Trophoblast cell (in vitro differentiated cells and primary cell): ENCODE measurements around the gene ITGA8.
"Not testable (repeated sequence)": the region's sequence is repeated elsewhere in the genome, so short reads cannot be mapped to it uniquely, and the experiment has no call there.

Experiments
- DNase-seq, 2 donors: peaks; one replicate each; pipeline ENCODE4 v3.0.0-alpha.2; 2016
- H2AFZ ChIP-seq: 2 replicates; pipeline ENCODE4 v1.6.1; 2013; ENCODE audit warnings: low read length, moderate library complexity, mild to moderate bottlenecking; ENCODE audit not compliant: insufficient read depth, poor library complexity
- H2AK5ac ChIP-seq: 2 replicates; pipeline ENCODE4 v1.6.1; 2013; ENCODE audit warnings: mild to moderate bottlenecking, low read length
- H2BK120ac ChIP-seq: 2 replicates; pipeline ENCODE4 v1.6.1; 2013; ENCODE audit warnings: low read length, mild to moderate bottlenecking, moderate library complexity; ENCODE audit not compliant: insufficient read depth, poor library complexity
- H2BK12ac ChIP-seq: 2 replicates; pipeline ENCODE4 v1.6.1; 2013; ENCODE audit warnings: mild to moderate bottlenecking, low read length, moderate library complexity
- H2BK5ac ChIP-seq: 2 replicates; pipeline ENCODE4 v1.6.1; 2013; ENCODE audit warnings: low read length, low read depth, moderate library complexity, mild to moderate bottlenecking; ENCODE audit not compliant: poor library complexity
- H3K14ac ChIP-seq: 2 replicates; pipeline ENCODE4 v1.6.1; 2013; ENCODE audit warnings: mild to moderate bottlenecking, low read length
- H3K18ac ChIP-seq: 2 replicates; pipeline ENCODE4 v1.6.1; 2013; ENCODE audit warnings: mild to moderate bottlenecking, low read length
- H3K23ac ChIP-seq: 2 replicates; pipeline ENCODE4 v1.6.1; 2013; ENCODE audit warnings: low read length
- H3K27ac ChIP-seq: 2 replicates; pipeline ENCODE4 v1.5.1; 2013; ENCODE audit warnings: low read depth, mild to moderate bottlenecking, inconsistent platforms, low read length, moderate library complexity
- H3K27me3 ChIP-seq: 2 replicates; pipeline ENCODE4 v1.6.1; 2013; ENCODE audit warnings: inconsistent platforms, mild to moderate bottlenecking, low read length, moderate library complexity; ENCODE audit not compliant: insufficient read depth
- H3K36me3 ChIP-seq, 2 experiments: 1 replicate in 1 of 2; 2 replicates in 1 of 2; pipeline ENCODE4 v1.6.1; 2013; ENCODE audit warnings: low read length in 2 of 2, mild to moderate bottlenecking in 2 of 2, moderate library complexity in 1 of 2; ENCODE audit not compliant: insufficient read depth in 2 of 2, control insufficient read depth in 1 of 2
- H3K4ac ChIP-seq: 2 replicates; pipeline ENCODE4 v1.6.1; 2013; ENCODE audit warnings: low read depth, mild to moderate bottlenecking, low read length, moderate library complexity
- H3K4me1 ChIP-seq, 2 experiments: 1 replicate in 1 of 2; 2 replicates in 1 of 2; pipeline ENCODE4 v1.6.1; 2013; ENCODE audit warnings: low read length in 2 of 2, mild to moderate bottlenecking in 2 of 2, moderate library complexity in 1 of 2; ENCODE audit not compliant: insufficient read depth in 2 of 2, control insufficient read depth in 1 of 2
- H3K4me2 ChIP-seq: 2 replicates; pipeline ENCODE4 v1.6.1; 2013; ENCODE audit warnings: inconsistent platforms, mild to moderate bottlenecking, low read length, moderate library complexity
- H3K4me3 ChIP-seq: 2 replicates; pipeline ENCODE4 v1.5.1; 2013; ENCODE audit warnings: mild to moderate bottlenecking, low read depth, low read length, inconsistent platforms
- H3K79me1 ChIP-seq: one replicate; pipeline ENCODE4 v1.6.1; 2013; ENCODE audit warnings: low read length
- H3K79me2 ChIP-seq: 2 replicates; pipeline ENCODE4 v1.6.1; 2013; ENCODE audit warnings: low read length, mild to moderate bottlenecking; ENCODE audit not compliant: control insufficient read depth, insufficient read depth, poor library complexity
- H3K9ac ChIP-seq: 2 replicates; pipeline ENCODE4 v1.6.1; 2013; ENCODE audit warnings: mild to moderate bottlenecking, low read length
- H3K9me3 ChIP-seq: 2 replicates; pipeline ENCODE4 v1.6.1; 2013; ENCODE audit warnings: low read depth, mild to moderate bottlenecking, control low read depth, inconsistent platforms, low read length; ENCODE audit not compliant: insufficient read depth
- H4K12ac ChIP-seq: 2 replicates; pipeline ENCODE4 v1.6.1; 2013; ENCODE audit warnings: low read depth, mild to moderate bottlenecking, low read length, moderate library complexity
- H4K8ac ChIP-seq: 2 replicates; pipeline ENCODE4 v1.6.1; 2013; ENCODE audit warnings: low read depth, mild to moderate bottlenecking, low read length, moderate library complexity
- H4K91ac ChIP-seq: one replicate; pipeline ENCODE4 v1.6.1; 2013; ENCODE audit warnings: low read depth, mild to moderate bottlenecking, low read length, moderate library complexity
- WGBS: extraction: QIAGEN DNeasy Blood & Tissue Kit; methylation state at CpG from one replicate; pipeline ENCODE4 v1.1.7; 2013; ENCODE audit warnings: missing lambda C conversion rate; ENCODE audit not compliant: insufficient read length, insufficient coverage; ENCODE audit errors: extremely low coverage; 5-methylcytosine and 5-hydroxymethylcytosine counted together

The ITGA8 gene

DNA sequence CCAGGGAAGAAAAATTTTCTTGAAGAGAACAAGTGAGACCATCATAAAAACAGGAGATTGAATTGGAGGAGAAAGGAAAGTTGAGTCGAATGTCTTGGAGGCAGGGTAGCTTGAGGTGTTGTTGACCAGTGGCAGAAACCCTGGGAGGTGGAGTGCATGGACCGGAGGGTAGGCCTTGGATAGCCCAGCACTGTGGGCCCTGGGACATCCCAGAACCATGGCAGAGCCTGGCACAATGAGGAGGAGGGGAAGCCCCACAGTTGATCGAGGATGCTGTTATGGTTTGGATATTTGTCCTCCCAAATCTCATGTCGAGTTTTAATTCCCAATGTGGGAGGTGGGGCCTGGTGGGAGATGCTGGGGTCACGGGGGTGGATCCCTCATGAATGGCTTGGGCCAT, 157.1 kb downstream of the ITGA8 start:
- H3K36me3 ChIP-seq = no peaks in the 10 kb centered on the region
- no peak overlapping the region for H2BK12ac ChIP-seq
- no peak overlapping the region for H2BK120ac ChIP-seq
- H3K4me3 ChIP-seq = no peak overlapping the region
- no peak overlapping the region for H3K18ac ChIP-seq
- H3K4me2 ChIP-seq = no peak overlapping the region
- no peak overlapping the region for H3K14ac ChIP-seq
- H3K23ac ChIP-seq = no peak overlapping the region
- no peak overlapping the region for H2AFZ ChIP-seq
- H3K4me1 ChIP-seq = peaks cover 11 to 12% of the 10 kb centered on the region in 2 experiments
- no peak overlapping the region for H2BK5ac ChIP-seq
- H3K79me1 ChIP-seq = peaks cover 3% of the 10 kb centered on the region
- H4K91ac ChIP-seq = no peak overlapping the region
- no peaks in the 10 kb centered on the region for H3K9me3 ChIP-seq
- no peaks in the 10 kb centered on the region for H3K79me2 ChIP-seq
- H4K8ac ChIP-seq = no peak overlapping the region
- no peak overlapping the region for H4K12ac ChIP-seq
- no peaks in the 10 kb centered on the region for H3K27me3 ChIP-seq
- DNase-seq = no peak
- H3K9ac ChIP-seq = no peak overlapping the region
- no peak overlapping the region for H3K4ac ChIP-seq
- no peak overlapping the region for H3K27ac ChIP-seq
- no peak overlapping the region for H2AK5ac ChIP-seq
- no CpG with 5 or more reads among the region's 5 CpGs for WGBS

DNA sequence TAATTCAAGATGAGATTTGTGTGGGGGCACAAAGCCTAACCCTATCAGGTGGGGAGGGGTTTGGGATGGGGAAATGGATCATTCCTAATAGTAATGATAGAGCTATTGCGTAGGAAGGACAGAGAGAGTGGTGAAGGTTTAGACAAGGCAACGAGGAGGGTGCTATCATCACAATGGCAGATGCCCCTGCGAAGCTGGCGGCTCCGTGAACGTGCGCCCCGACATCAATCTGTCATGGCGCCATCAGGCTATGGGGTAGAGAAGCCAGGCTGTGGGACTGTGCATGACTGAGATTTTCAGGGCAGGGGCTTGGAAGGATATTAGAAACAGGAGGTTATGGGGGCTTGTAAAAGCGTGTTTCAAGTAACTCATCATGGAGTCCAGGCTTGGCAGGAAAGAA, 157.6 kb downstream of the ITGA8 start:
- Histone ChIP-seq H3K36me3 (no peaks in the 10 kb centered on the region), H3K4me2 (no peak overlapping the region), H3K27ac (no peak overlapping the region), H3K9ac (no peak overlapping the region), H3K4me3 (no peak overlapping the region), H2BK12ac (no peak overlapping the region), H4K12ac (no peak overlapping the region), H3K14ac (no peak overlapping the region), H3K9me3 (no peaks in the 10 kb centered on the region), H2AFZ (no peak overlapping the region), H2BK5ac (no peak overlapping the region), H3K23ac (no peak overlapping the region), H4K8ac (no peak overlapping the region), H4K91ac (no peak overlapping the region), H3K4me1 (peaks cover 15 to 16% of the 10 kb centered on the region in 2 experiments), H2BK120ac (no peak overlapping the region), H3K4ac (no peak overlapping the region), H2AK5ac (no peak overlapping the region), H3K27me3 (no peaks in the 10 kb centered on the region), H3K79me2 (no peaks in the 10 kb centered on the region), H3K18ac (no peak overlapping the region), H3K79me1 (peaks cover 3% of the 10 kb centered on the region)
- DNase-seq = no peak
- no CpG with 5 or more reads among the region's 10 CpGs for WGBS

DNA sequence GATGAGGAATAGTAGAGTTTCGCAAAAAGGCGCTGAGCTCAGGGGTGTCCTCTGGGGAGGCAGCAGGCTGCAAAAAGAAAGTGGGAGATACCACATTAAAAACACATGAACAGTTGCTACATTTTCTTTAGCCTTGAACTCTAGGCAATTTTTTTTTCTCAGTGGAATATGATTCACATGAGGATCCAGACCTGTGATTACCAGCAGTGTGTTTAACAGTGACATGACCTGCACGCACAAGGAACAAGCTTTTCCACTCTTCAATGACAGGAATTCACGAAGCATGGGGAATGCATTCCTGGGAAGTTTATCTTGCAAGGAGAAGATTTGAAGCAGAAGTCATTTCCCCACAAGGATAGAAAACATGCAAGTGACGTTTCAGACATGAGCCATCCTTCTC, 161.6 kb downstream of the ITGA8 start:
- H3K4me1 ChIP-seq = peaks cover 15 to 20% of the 10 kb centered on the region in 2 experiments
- H2BK120ac ChIP-seq = no peak overlapping the region
- no peak overlapping the region for H4K8ac ChIP-seq
- peak overlapping the region; percentile 68 for H3K27ac ChIP-seq
- H2AFZ ChIP-seq = no peak overlapping the region
- H3K9me3 ChIP-seq = no peaks in the 10 kb centered on the region
- H3K27me3 ChIP-seq = no peaks in the 10 kb centered on the region
- peak; percentile 78 to 95 for DNase-seq
- no peak overlapping the region for H2BK5ac ChIP-seq
- no peak overlapping the region for H2AK5ac ChIP-seq
- peaks cover 5% of the 10 kb centered on the region for H3K79me1 ChIP-seq
- no peaks in the 10 kb centered on the region for H3K36me3 ChIP-seq
- H3K79me2 ChIP-seq = no peaks in the 10 kb centered on the region
- H3K4me3 ChIP-seq = no peak overlapping the region
- no peak overlapping the region for H3K9ac ChIP-seq
- H2BK12ac ChIP-seq = no peak overlapping the region
- H3K4ac ChIP-seq = no peak overlapping the region
- no peak overlapping the region for H3K23ac ChIP-seq
- no peak overlapping the region for H3K18ac ChIP-seq
- H3K14ac ChIP-seq = no peak overlapping the region
- peak overlapping the region; percentile 51 for H3K4me2 ChIP-seq
- WGBS = no CpG with 5 or more reads among the region's 5 CpGs
- H4K12ac ChIP-seq = no peak overlapping the region
- no peak overlapping the region for H4K91ac ChIP-seq

DNA sequence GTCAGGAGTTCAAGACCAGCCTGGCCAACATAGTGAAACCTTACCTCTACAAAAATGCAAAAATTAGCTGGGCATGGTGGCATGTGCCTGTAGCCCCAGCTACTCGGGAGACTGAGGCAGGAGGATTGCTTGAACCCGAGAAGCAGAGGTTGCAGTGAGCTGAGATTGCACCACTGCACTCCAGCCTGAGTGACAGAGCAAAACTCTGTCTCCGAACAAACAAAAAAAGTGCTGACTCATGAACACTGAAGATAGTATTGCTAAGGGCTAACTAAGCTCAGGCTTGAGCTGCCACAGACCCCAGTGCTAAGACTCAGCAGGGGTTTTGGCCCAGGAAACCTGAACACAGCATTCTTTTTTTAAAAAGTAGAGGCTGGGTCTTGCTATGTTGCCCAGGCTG, 162.6 kb downstream of the ITGA8 start:
- not testable (repeated sequence) for H3K36me3 ChIP-seq, H3K79me1 ChIP-seq, H2BK5ac ChIP-seq, H3K4ac ChIP-seq, H3K27ac ChIP-seq, H3K14ac ChIP-seq, H3K9me3 ChIP-seq, H3K9ac ChIP-seq, H3K18ac ChIP-seq, DNase-seq, H3K27me3 ChIP-seq, H2AK5ac ChIP-seq, H4K8ac ChIP-seq, H2BK12ac ChIP-seq, H3K23ac ChIP-seq, H2AFZ ChIP-seq, H3K4me2 ChIP-seq, H3K4me3 ChIP-seq, H3K79me2 ChIP-seq, H4K12ac ChIP-seq, H2BK120ac ChIP-seq
- Histone ChIP-seq H3K4me1 (peaks cover 15 to 20% of the 10 kb centered on the region in 2 experiments), H4K91ac (peak overlapping the region; percentile 46)
- no CpG with 5 or more reads among the region's 3 CpGs for WGBS
